Right lobe of liver (tissue), 6 donors: ENCODE measurements around the gene CCDC60. TPM values are rescaled to one million over a fixed set of nuclear protein-coding genes. Genes with fewer than 3 reads are reported as not detected.
A peak's percentile ranks its signal among the peaks of the same experiment; 100 is the strongest.

Source experiments
- ATAC-seq, 4 donors: fragments of 200-7000 bp; cut with Tn5 transposase; one replicate each; pipeline ENCODE4 v1.9.1; 2020; ENCODE audit warnings: mild to moderate bottlenecking in 4 of 4, moderate library complexity in 4 of 4
- DNase-seq, 3 donors: peaks; one replicate each; pipeline ENCODE4 v3.0.0-alpha.2; 2020
- H3K27ac ChIP-seq, 3 donors: fragments of 200-600 bp; one replicate each; pipeline ENCODE4 v1.8.0; 2022
- H3K27me3 ChIP-seq, 2 donors: fragments of 200-600 bp; one replicate each; pipeline ENCODE4 v1.8.0; 2022
- H3K36me3 ChIP-seq, 4 donors: fragments of 200-600 bp; sonication (generic) in 1 of 4; one replicate each; pipeline versions ENCODE4 v1.5.1 to v1.8.0; 2017 to 2022; ENCODE audit warnings: control low read depth in 1 of 4
- H3K4me1 ChIP-seq, 4 donors: fragments of 200-600 bp; sonication (generic) in 1 of 4; one replicate each; pipeline versions ENCODE4 v1.5.1 to v1.8.0; 2017 to 2022; ENCODE audit warnings: control low read depth in 1 of 4
- H3K4me3 ChIP-seq, 3 donors: fragments of 200-600 bp; one replicate each; pipeline ENCODE4 v1.8.0; 2022
- H3K9me3 ChIP-seq, 4 donors: fragments of 200-600 bp; sonication (generic) in 1 of 4; one replicate each; pipeline versions ENCODE4 v1.5.1 to v1.8.0; 2017 to 2022; ENCODE audit warnings: control low read depth in 1 of 4
- POLR2A ChIP-seq: fragments of 450-650 bp; IDR thresholded peaks from one replicate; pipeline ENCODE4 v1.6.1; 2017; ENCODE audit warnings: antibody characterized with exemption, mild to moderate bottlenecking
- WGBS: methylation state at CpG from one replicate; pipeline ENCODE4 v1.1.6; 2018; ENCODE audit warnings: low coverage, low lambda C conversion rate; ENCODE audit not compliant: insufficient coverage; ENCODE audit errors: missing lambda C conversion rate; 5-methylcytosine and 5-hydroxymethylcytosine counted together
- intact Hi-C, 2 donors: fragments of 100-400 bp; cut with DNase I; formaldehyde crosslinking; loops; one replicate each; pipeline versions ENCODE4 v1.11.2 to v1.14.1; 2022
- total RNA-seq, 6 experiments: library from RNA; depleted of rRNA in 2 of 6; stranded (reverse); fragments of >200 nt in 2 of 6; fragmentation: NEBNext Ultra II Directional in 3 of 6; extraction: Animal tissue kit (Norgen Biotek cat#: 25700) in 3 of 6; gene quantifications; one replicate each; pipeline versions ENCODE4 v1.1.0 to v1.2.4, GENCODE V29; 2016 to 2023
- TF ChIP-seq, protein P1 (sequence below), 4 donors: fragments of 200-600 bp in 3 of 4; fragments of 450-650 bp in 1 of 4; IDR thresholded peaks; one replicate each; pipeline versions ENCODE4 v1.5.1 to v1.8.0; 2016 to 2022; ENCODE audit warnings: antibody characterized with exemption in 4 of 4, mild to moderate bottlenecking in 2 of 4
- donor health status: DM: no; HTN: yes; CAD: no.
- donor health status: DM: no; HTN: no; CAD: no.
- donor health status: DM: no; HTN: no; CAD: no.
- donor health status: DM: no; HTN: yes; CAD: no.
- donor health status: DM: no; HTN: yes; CAD: no.

Gene CCDC60
- total RNA-seq, 6 experiments from 2014 or later = not detected

DNA sequence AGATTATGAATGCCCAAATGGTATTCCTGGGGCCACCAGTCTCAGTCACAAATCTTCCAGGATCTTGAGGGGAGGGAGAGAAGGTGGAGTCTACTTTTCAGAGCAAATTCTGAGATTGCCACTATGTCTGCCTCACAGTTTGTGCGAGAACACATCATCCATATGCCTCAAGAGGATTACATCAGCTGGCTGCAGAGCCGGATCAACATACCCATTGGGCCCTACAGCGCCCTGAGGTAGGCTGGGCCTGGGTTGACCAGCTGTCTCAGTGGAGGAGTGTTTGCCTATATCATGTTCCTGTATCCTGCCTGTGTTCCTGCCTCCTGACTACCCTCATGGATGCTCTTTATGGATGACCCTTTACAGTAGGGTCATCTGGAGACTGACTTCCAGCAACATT is 205.9 kb downstream of the CCDC60 start:
- no peaks in the 10 kb centered on the region for H3K4me1 ChIP-seq
- TF ChIP-seq POLR2A = no peak
- TF ChIP-seq, protein P1, sequence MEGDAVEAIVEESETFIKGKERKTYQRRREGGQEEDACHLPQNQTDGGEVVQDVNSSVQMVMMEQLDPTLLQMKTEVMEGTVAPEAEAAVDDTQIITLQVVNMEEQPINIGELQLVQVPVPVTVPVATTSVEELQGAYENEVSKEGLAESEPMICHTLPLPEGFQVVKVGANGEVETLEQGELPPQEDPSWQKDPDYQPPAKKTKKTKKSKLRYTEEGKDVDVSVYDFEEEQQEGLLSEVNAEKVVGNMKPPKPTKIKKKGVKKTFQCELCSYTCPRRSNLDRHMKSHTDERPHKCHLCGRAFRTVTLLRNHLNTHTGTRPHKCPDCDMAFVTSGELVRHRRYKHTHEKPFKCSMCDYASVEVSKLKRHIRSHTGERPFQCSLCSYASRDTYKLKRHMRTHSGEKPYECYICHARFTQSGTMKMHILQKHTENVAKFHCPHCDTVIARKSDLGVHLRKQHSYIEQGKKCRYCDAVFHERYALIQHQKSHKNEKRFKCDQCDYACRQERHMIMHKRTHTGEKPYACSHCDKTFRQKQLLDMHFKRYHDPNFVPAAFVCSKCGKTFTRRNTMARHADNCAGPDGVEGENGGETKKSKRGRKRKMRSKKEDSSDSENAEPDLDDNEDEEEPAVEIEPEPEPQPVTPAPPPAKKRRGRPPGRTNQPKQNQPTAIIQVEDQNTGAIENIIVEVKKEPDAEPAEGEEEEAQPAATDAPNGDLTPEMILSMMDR (IDR thresholded peaks at IDR 0.05) = no peak
- H3K27me3 ChIP-seq = no peaks in the 10 kb centered on the region
- no peaks in the 10 kb centered on the region for H3K36me3 ChIP-seq
- H3K9me3 ChIP-seq = no peaks in the 10 kb centered on the region
- 100% methylated on average over 1 of the region's 3 CpGs for WGBS
- H3K27ac ChIP-seq = no peak overlapping the region
- ATAC-seq = no peak
- H3K4me3 ChIP-seq = no peak overlapping the region
- no peak for DNase-seq
- intact Hi-C loops = loop anchor here in 1 of 2 donors (5.0 kb wide), 1 partner anchor 93 kb away; no protein-coding TSS in a partner anchor

DNA sequence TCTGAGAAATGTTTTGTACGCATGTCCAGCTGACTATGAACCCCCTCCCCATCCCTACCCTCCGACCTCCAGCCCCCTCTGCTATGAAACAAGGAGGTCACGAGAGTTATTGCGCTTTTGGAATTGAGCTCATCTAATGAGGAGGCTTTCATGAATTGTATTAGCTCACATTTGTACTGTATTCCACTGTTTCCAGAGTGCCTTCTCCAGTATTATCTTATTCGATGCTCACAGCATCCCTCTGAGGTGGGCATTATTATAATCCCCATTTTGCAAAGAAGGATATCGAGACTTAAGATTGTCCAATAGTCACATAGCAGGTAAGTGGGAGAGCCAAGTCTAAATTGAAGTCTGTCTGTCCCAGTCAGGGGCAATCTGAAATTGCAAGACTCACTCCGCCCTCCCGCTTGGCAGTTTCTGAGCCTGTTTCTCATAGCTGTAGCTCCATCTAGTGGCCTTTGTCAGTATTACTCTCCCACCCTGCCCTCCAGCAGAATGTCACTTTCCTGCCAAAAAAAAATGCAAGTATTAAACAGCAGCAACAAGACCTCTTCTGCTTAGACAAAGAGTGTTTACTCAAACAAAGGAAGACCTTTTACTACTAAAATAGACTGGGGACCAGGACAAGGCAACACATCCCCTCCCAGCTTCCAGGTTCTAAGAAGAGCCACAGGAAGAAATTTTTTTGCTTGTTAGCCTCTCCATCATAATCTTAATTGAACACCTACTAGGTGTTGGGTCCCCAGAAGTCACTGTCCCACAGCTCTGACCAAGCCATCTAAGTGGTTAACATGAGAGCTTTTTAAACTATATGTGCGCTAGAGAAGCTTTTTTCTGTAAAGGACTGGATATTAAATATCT is 210.5 kb downstream of the CCDC60 start:
- Histone ChIP-seq H3K4me3 (no peak overlapping the region), H3K4me1 (no peaks in the 10 kb centered on the region), H3K36me3 (no peaks in the 10 kb centered on the region), H3K9me3 (no peaks in the 10 kb centered on the region), H3K27me3 (no peaks in the 10 kb centered on the region), H3K27ac (no peak overlapping the region)
- DNase-seq = peak in 2 of 3 donors; percentile 39 to 66
- intact Hi-C loops = loop anchor here in 1 of 2 donors (5.0 kb wide), 1 partner anchor 98 kb away; no protein-coding TSS in a partner anchor
- 21% methylated on average over 9 of the region's 9 CpGs for WGBS
- ATAC-seq = peak; percentile 87 to 96 (median 90)
- TF ChIP-seq POLR2A = no peak
- TF ChIP-seq, protein P1 (IDR thresholded peaks at IDR 0.05) = peak; percentile 81 to 89 (median 86)

DNA sequence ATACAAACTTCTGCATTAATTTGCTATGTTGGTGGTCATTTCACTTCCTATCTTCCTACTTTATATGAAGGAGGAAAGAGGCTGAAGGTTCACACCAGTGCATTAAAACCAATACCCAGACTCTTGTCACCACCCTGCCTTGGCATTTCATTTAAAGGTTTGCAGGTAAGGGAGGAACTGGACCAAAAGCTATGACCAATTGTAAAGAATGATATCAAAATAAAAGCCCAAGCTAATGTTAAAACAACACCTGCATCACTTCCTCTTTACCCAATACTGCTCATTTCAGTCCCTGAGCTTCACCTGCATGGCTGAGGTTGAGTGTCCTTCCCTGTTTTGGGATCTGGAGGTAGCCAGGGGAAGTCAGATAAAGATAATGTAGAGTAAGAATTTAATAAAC is 211.8 kb downstream of the CCDC60 start:
- Histone ChIP-seq H3K36me3 (no peaks in the 10 kb centered on the region), H3K9me3 (no peaks in the 10 kb centered on the region), H3K4me3 (no peak overlapping the region), H3K27ac (no peak overlapping the region), H3K27me3 (no peaks in the 10 kb centered on the region), H3K4me1 (no peaks in the 10 kb centered on the region)
- TF ChIP-seq, protein P1 (IDR thresholded peaks at IDR 0.05) = no peak
- TF ChIP-seq POLR2A = no peak
- intact Hi-C loops = no loop called here
- DNase-seq = no peak
- ATAC-seq = no peak

DNA sequence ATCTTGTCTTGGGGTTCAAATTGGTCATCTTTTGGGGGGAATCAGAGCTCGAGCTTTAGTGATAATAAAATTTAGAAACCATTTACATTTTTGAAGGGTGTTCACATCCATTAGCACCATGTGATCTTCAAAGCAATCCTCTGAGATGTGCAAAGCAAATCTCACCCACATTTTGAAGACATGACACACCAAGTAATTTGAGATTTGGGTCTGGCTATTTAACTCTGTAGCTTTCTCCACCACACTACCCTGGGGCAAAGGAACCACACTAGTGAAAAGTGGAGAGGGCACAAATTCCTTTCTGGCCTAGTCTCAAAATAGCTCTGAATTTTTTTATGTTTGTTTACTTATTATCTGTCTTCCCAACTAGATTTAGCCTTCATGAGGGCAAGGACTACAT is 212.5 kb downstream of the CCDC60 start:
- 8% methylated on average over 1 of the region's 1 CpG for WGBS
- Histone ChIP-seq H3K36me3 (no peaks in the 10 kb centered on the region), H3K4me3 (no peak overlapping the region), H3K9me3 (no peaks in the 10 kb centered on the region), H3K27me3 (no peaks in the 10 kb centered on the region), H3K4me1 (no peaks in the 10 kb centered on the region), H3K27ac (no peak overlapping the region)
- TF ChIP-seq POLR2A = no peak
- TF ChIP-seq, protein P1 (IDR thresholded peaks at IDR 0.05) = no peak
- intact Hi-C loops = no loop called here
- no peak for DNase-seq
- ATAC-seq = no peak
